ENCODE measurements around the gene TNN.

Gene TNN

GRCh38 chr1:175148068-175148467 is 80.4 kb downstream of the TNN start:
- DNase-seq, result no peak

GRCh38 chr1:175150596-175151319 is 83.1 kb downstream of the TNN start:
- no peak for DNase-seq

GRCh38 chr1:175152006-175152652 is 84.5 kb downstream of the TNN start:
- no peak for DNase-seq

- DNase-seq, result peak; percentile 55
These were observed 87.2 kb downstream of the TNN start for GRCh38 chr1:175154629-175155472.

DNA sequence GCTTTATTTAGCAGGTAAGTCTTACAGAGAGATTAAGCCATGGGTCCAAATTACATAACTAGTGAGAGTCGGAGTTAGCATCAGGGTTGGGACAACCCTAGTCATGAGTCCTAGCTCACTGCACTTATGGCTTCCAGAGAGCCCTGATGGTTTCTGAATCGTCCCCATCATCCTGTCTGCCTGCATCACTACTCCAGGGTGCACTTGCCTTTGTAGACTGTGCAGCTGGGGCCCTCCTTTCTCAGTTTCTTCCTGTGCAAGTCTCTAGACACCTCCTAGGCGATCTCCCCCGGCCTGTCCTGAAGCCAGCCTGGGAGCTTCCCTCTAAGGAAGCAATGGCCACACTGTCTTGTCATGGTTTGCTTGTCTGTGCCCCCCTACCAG is 87.8 kb downstream of the TNN start:
- no peak for DNase-seq

- DNase-seq, result no peak
These were observed 88.3 kb downstream of the TNN start for GRCh38 chr1:175155936-175156335.

GRCh38 chr1:175157200-175157599 is 89.6 kb downstream of the TNN start:
- no peak for DNase-seq

DNA sequence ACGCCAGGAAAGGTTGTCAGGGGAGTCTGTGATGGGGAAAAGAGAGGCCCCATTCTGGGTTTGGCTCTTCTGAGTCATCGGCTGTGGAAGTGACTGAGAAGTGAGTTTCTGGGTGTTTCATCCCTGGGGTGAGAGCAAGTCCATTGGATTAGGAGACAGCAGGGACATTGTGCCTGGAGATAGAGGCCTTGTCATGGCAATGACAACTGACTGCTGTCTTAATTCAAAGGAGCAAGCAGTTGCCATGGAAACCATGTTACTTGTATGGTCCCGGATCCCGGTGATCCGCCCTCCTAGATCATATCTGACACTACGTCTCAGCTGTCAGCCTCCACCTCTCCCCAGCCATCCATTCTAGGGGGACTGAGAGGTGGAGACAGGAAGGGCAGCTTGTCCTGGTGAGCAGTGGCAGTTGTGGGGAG is 90.5 kb downstream of the TNN start:
- no peak for DNase-seq

DNA sequence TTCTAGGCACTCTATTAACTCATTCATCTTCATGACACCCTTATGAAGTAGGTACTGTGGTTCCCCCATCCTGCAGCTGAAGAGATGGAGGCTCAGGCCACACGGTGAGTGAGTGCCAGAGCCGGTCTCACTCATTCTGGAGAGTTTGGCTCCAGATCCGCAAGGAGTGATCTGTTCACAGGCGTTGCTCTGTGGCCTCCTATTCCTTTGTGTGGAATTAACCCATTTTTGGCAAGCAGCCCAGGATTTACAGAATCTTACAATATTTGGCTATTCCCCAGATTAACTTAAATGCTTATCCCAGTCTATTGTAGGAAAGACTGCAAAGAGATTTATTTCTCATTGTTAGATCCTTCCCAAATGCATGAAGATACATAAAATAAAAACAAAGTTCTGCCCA is 95.3 kb downstream of the TNN start:
- no peak for DNase-seq

DNA sequence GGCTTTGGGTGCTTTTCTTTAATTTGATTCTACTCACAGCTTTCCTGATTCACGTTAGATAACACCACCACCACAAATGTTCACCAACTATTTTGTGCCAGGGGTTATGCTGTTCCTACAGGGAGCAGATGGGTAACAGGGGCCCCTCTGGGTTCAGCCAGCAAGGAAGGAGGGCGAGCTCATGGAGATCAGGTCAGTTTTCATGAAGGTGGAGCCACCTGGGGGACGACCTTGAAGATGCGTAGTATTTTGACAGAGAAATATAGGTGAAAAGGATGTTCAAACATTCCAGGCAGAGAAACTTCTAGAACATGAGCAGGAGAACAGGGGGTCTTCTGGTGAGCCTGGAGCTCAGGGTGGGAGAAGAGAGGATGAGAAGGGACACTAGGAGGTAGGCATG is 96.1 kb downstream of the TNN start:
- DNase-seq, result no peak

GRCh38 chr1:175164751-175165150 is 97.1 kb downstream of the TNN start:
- no peak for DNase-seq

DNA sequence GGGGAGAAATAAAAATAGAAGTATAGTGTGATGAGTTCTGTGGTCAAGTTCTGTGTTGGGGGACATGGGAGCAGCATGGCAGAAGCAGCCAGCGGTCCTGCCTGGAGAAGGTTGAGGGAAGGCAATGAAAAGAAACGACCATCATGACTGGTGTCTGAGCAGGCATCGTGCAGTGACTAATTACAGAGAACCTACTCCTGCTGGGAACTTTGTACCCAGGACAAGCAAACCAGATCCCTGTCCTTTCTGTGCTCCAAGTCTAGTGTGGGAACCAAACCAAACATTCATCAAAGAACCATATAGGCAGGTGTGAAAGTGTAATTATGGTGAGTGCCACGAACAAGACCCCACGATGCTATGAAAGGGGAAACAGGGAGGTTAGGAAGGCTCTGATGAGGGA is 99.1 kb downstream of the TNN start:
- no peak for DNase-seq

DNA sequence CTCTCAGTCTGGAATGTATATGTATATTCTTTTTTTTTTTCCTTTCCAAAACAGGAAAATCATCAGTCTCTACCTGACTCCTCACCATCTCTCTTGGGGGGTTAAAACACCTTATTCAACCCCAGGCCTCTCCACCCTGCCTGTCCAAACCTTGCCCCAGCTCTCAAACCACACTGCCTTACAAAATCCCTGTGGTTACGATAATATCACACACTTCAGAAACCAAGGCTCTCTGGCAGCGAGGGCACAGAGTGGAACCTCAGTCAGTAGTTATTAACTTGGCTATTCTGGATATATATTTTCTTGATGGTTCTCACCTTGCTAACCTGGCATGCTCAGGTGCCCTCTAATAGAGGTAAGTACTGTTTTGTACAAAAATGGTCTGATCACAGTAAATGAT is 100.2 kb downstream of the TNN start:
- DNase-seq, result no peak

GRCh38 chr1:175168782-175169181 is 101.1 kb downstream of the TNN start:
- no peak for DNase-seq

GRCh38 chr1:175169286-175170018 is 101.8 kb downstream of the TNN start:
- DNase-seq, result no peak

- no peak for DNase-seq
These were observed 103.6 kb downstream of the TNN start for GRCh38 chr1:175171036-175171913.

GRCh38 chr1:175172503-175172902 is 104.9 kb downstream of the TNN start:
- no peak for DNase-seq

GRCh38 chr1:175173531-175173930 is 105.9 kb downstream of the TNN start:
- DNase-seq, result no peak

- no peak for DNase-seq
These were observed 106.9 kb downstream of the TNN start for GRCh38 chr1:175174309-175175102.

DNA sequence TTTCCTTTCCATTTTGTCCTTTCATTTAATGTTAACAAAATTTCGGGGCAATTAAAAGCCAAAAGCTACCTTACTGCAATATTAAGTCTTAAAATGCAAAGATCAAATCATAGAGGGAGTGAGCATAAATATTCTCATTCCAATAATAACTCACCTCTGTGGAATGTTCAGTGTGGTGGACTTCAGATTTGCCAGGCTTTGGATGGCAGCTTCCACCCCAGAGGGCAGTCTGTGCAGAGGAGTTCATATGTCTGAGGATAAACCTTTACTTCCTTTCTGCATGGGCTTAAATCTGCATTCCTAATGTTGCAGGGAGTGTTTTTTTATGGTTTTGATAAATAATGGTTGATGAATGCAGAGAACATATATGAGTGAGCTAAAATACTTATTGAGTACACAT is 108.6 kb downstream of the TNN start:
- no peak for DNase-seq

DNA sequence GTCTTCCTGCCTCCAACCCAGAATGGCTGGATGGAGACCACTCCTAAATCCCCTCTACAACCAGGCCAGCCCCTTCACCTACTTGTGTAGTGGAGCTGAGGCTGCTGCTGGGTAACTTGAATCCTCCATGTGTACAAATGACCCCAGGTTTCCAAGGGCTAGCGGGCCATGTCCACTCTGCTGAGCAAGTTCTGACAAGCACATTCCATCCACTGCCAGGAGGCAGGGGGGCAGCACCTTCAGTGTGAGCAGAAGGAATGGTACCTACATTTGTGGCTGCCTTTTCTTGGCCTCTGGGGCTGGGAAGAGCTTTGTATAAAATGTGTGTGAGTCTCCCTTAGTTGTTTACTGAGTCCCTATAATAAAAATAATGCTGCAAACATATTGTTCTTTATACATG is 110.4 kb downstream of the TNN start:
- no peak for DNase-seq

All from KG1 (cell line).